ENCODE measurements around the gene MYADML2. TPM values are rescaled to one million over a fixed set of nuclear protein-coding genes. Genes with fewer than 3 reads are reported as not detected.

MYADML2 gene
- total and polyA plus RNA-seq, 2 experiments from 2014 or later = 0.70 to 1.7 TPM

- Histone ChIP-seq H3K9me2 (ENCODE audit: insufficient read depth) (no peaks in the 10 kb centered on the region), H3K36me3 (ENCODE audit: insufficient read depth) (no peaks in the 10 kb centered on the region), H4K20me1 (replicated peaks; ENCODE audit: insufficient read depth) (peaks cover 4% of the 10 kb centered on the region), H2AFZ (peak overlapping the region; percentile 86; the same call in 1 of the 2 replicates), H3K4me2 (peak overlapping the region; percentile 94), H3K27me3 (ENCODE audit: insufficient read depth) (peaks cover 10% of the 10 kb centered on the region; the same call in 1 of the 2 replicates), H3K79me2 (replicated peaks; ENCODE audit: insufficient read depth) (peaks cover 34% of the 10 kb centered on the region), H3K4me3 (peak overlapping the region; percentile 79), H3K4me1 (ENCODE audit: insufficient read depth) (peaks cover 24% of the 10 kb centered on the region; the same call in 1 of the 2 replicates), H3F3A (replicated peaks; ENCODE audit: low read depth) (peaks cover 28% of the 10 kb centered on the region), H3K27ac (ENCODE audit: low read depth) (no peak overlapping the region)
- DNase-seq (ENCODE audit: low spot score) = no peak
- TF ChIP-seq EZH2 (IDR thresholded peaks at IDR 0.05; ENCODE audit: low read depth, unreplicated experiment) (no peak), REST (IDR thresholded peaks at IDR 0.05; ENCODE audit: unreplicated experiment) (no peak), NANOG (IDR thresholded peaks at IDR 0.05; ENCODE audit: borderline replicate concordance) (no peak), CTCF (conservative IDR thresholded peaks at IDR 0.05; ENCODE audit: low read depth in 2 of 2) (no peak), CREB1 (CRISPR knock-in tag; IDR thresholded peaks at IDR 0.05; ENCODE audit: low read depth) (no peak), JUNB (IDR thresholded peaks at IDR 0.05; ENCODE audit: unreplicated experiment) (no peak), ETS1 (IDR thresholded peaks at IDR 0.05) (no peak), EZH2phosphoT487 (IDR thresholded peaks at IDR 0.05; ENCODE audit: unreplicated experiment) (no peak), ZNF331 (CRISPR knock-in tag; IDR thresholded peaks at IDR 0.05; ENCODE audit: low read depth) (no peak), ZNF114 (CRISPR knock-in tag; IDR thresholded peaks at IDR 0.05) (no peak)
- peaks cover 26% of the 10 kb centered on the region for H3K27me3 Mint-ChIP-seq (ENCODE audit: insufficient read depth, low read depth, poor library complexity)
- peaks cover 15% of the 10 kb centered on the region for H3K36me3 Mint-ChIP-seq (ENCODE audit: low read depth)
- peaks cover 28% of the 10 kb centered on the region for H3K4me1 Mint-ChIP-seq
- ATAC-seq = peak; percentile 1
- no peak overlapping the region for H3K27ac Mint-ChIP-seq
- H3K9me3 Mint-ChIP-seq = no peaks in the 10 kb centered on the region
- peak overlapping the region; percentile 72 for H3K4me3 Mint-ChIP-seq
These were observed 18.3 kb downstream of the MYADML2 start for GRCh38 chr17:81928544-81929252.

All from GM23338 (cell line).